Hippocampal formation (tissue), 2 donors: Measurements from ENCODE around the gene MEA1.

Source experiments
- DNase-seq, 2 donors: peaks; one replicate each; lab custom pipeline; 2025; lab: John Stamatoyannopoulos, UW

The MEA1 gene

GRCh38 chr6:42970871-42971612 lies 42.7 kb downstream of the MEA1 start:
- DNase-seq: no peak

- no peak for DNase-seq
Measured at GRCh38 chr6:42969934-42970333, 43.8 kb downstream of the MEA1 start.

- no peak for DNase-seq
Measured at GRCh38 chr6:42969431-42969830, 44.3 kb downstream of the MEA1 start.

GRCh38 chr6:42968783-42969182 lies 45.0 kb downstream of the MEA1 start:
- no peak for DNase-seq

GRCh38 chr6:42968126-42968701 lies 45.5 kb downstream of the MEA1 start:
- no peak for DNase-seq

GRCh38 chr6:42967228-42967627 lies 46.5 kb downstream of the MEA1 start:
- no peak for DNase-seq

- no peak for DNase-seq
Measured at GRCh38 chr6:42966571-42966970, 47.2 kb downstream of the MEA1 start.

GRCh38 chr6:42963855-42964605 lies 49.7 kb downstream of the MEA1 start:
- no peak for DNase-seq

GRCh38 chr6:42963179-42963854 lies 50.4 kb downstream of the MEA1 start:
- no peak for DNase-seq

GRCh38 chr6:42962502-42963178 lies 51.1 kb downstream of the MEA1 start:
- DNase-seq: no peak

GRCh38 chr6:42962096-42962495 lies 51.6 kb downstream of the MEA1 start:
- DNase-seq: no peak
